ENCODE results near the gene IFI6. TPM values are rescaled to one million over a fixed set of nuclear protein-coding genes. Genes with fewer than 3 reads are reported as not detected.

Gene IFI6
- total and polyA plus RNA-seq, 2 of the 13 experiments (the other 11 are each of a cell fraction or from before 2014, with no cell fraction given), result 12.9 to 13.2 TPM

GRCh38 chr1:27659497-27660299, 12.3 kb downstream of the IFI6 start:
- H3K4me3 ChIP-seq (replicated peaks in 1 of 3; ENCODE audit: insufficient read depth in 1 of 3, low read depth in 2 of 3, low read length in 3 of 3), result peak overlapping the region; percentile 51 to 72 (median 61)
- H3K4me1 ChIP-seq (ENCODE audit: insufficient read depth, low read length), result peaks cover 50% of the 10 kb centered on the region
- 7% methylated on average over 26 of the region's 78 CpGs for WGBS (ENCODE audit: low lambda C conversion rate)
- peaks cover 1 to 6% of the 10 kb centered on the region in 2 experiments; a peak in 1 of 5 replicates for H3K27me3 ChIP-seq (ENCODE audit: control insufficient read depth in 1 of 2, insufficient read depth in 2 of 2, low read length in 2 of 2)
- H3K4me2 ChIP-seq (ENCODE audit: low read depth, low read length), result peak overlapping the region; percentile 95
- H4K20me1 ChIP-seq (ENCODE audit: insufficient read depth, low read length), result no peaks in the 10 kb centered on the region
- CTCF ChIA-PET (ENCODE audit: low intra/inter-chr PET ratio, low total read pairs), result interaction anchor here (1.0 kb wide), 1 partner anchor 16 kb away, joined by 4 read pairs; no protein-coding TSS in a partner anchor
- no TSS peak for BruUV-seq (replicated peaks)
- H3K79me2 ChIP-seq (ENCODE audit: insufficient read depth, low read length), result no peaks in the 10 kb centered on the region
- POLR2A ChIA-PET, result interaction anchor here (1.0 kb wide), 1 partner anchor 39 kb away, joined by 3 read pairs; no protein-coding TSS in a partner anchor
- intact Hi-C loops (cut with micrococcal nuclease; ENCODE audit: unreplicated experiment), result loop anchor here (5.0 to 10.0 kb wide), 2 partner anchors 97 to 265 kb away; partner anchors contain the start of gene GPR3
- H3K36me3 ChIP-seq (replicated peaks in 1 of 2; ENCODE audit: control insufficient read depth in 1 of 2, insufficient read depth in 2 of 2, low read length in 2 of 2), result no peaks in the 10 kb centered on the region
- FAIRE-seq, result no peak
- peak; percentile 53 for DNase-seq (ENCODE audit: low spot score)
- in situ Hi-C loops (cut with HindIII; ENCODE audit: extremely low pct_ligation_motif_present, low pct_unique_long_range_greater_than_20kb), result loop anchor here (5.0 kb wide), 1 partner anchor 42 kb away; no protein-coding TSS in a partner anchor
- H3K9ac ChIP-seq (ENCODE audit: insufficient read depth, low read depth, low read length), result peak overlapping the region; percentile 29; the same call in 1 of the 2 replicates
- peak; percentile 63 for ATAC-seq
- no peaks in the 10 kb centered on the region for H3K9me3 ChIP-seq (ENCODE audit: low read length)
- H3K27ac ChIP-seq (ENCODE audit: extremely low read length, insufficient read depth, low read length), result no peak overlapping the region
- H2AFZ ChIP-seq (ENCODE audit: low read length), result peak overlapping the region; percentile 70
- TF ChIP-seq ZSCAN22 (CRISPR knock-in tag; IDR thresholded peaks at IDR 0.05) (no peak), TEF (CRISPR knock-in tag; IDR thresholded peaks at IDR 0.05) (no peak), RARG (CRISPR knock-in tag; IDR thresholded peaks at IDR 0.05; ENCODE audit: low read depth) (no peak), TFE3 (CRISPR knock-in tag; IDR thresholded peaks at IDR 0.05) (no peak), HNRNPK (IDR thresholded peaks at IDR 0.05; ENCODE audit: low read depth, low read length, poor library complexity, severe bottlenecking) (peak; percentile 27), ZBTB37 (CRISPR knock-in tag; IDR thresholded peaks at IDR 0.05) (no peak), U2AF1 (optimal IDR thresholded peaks at IDR 0.05; ENCODE audit: low read depth, low read length) (no peak), SMYD3 (CRISPR knock-in tag; IDR thresholded peaks at IDR 0.05) (no peak), FLYWCH1 (CRISPR knock-in tag; IDR thresholded peaks at IDR 0.05) (no peak), KLF15 (CRISPR knock-in tag; IDR thresholded peaks at IDR 0.05; ENCODE audit: borderline replicate concordance) (no peak), RBFOX2 (IDR thresholded peaks at IDR 0.05; ENCODE audit: low read depth, low read length) (peak; percentile 62), ZNF557 (CRISPR knock-in tag; IDR thresholded peaks at IDR 0.05) (no peak), ZNF280D (CRISPR knock-in tag; IDR thresholded peaks at IDR 0.05) (no peak), ZNF782 (CRISPR knock-in tag; IDR thresholded peaks at IDR 0.05; ENCODE audit: borderline replicate concordance) (no peak), MXI1 (IDR thresholded peaks at IDR 0.05; ENCODE audit: borderline replicate concordance, low read depth, low read length) (no peak; the same call in 2 of the 3 replicates), ZNF619 (CRISPR knock-in tag; IDR thresholded peaks at IDR 0.05) (no peak), NFIB (CRISPR knock-in tag; IDR thresholded peaks at IDR 0.05; ENCODE audit: borderline replicate concordance) (no peak)
